GM18507 (cell line): Measurements from ENCODE around the gene RNF8.
A peak's percentile ranks its signal among the peaks of the same experiment; 100 is the strongest.
"Not testable (repeated sequence)": the region's sequence is repeated elsewhere in the genome, so short reads cannot be mapped to it uniquely, and the experiment has no call there.

ENCODE experiments used
- DNase-seq: peaks from one replicate; pipeline ENCODE4 v3.0.0; 2011; ENCODE audit warnings: low read depth; ENCODE audit not compliant: insufficient read length; ENCODE audit errors: extremely low spot score
- FAIRE-seq: peaks from 2 replicates; lab custom pipeline; 2011; peaks lifted over from hg19 to GRCh38; lab: Jason Lieb, UNC

RNF8 gene

GRCh38 chr6:37353761-37354525, at the start of gene RNF8:
TSS of gene RNF8 (plus strand) at chr6:37353983. CDS start at chr6:37354165, 182 bp downstream.
- DNase-seq (peak; percentile 99), FAIRE-seq (peak; percentile 93)

- no peak for DNase-seq
- no peak for FAIRE-seq
These were observed 49.0 kb upstream of the RNF8 start for GRCh38 chr6:37304766-37305165.

- FAIRE-seq: no peak
- DNase-seq: no peak
These were observed 47.9 kb upstream of the RNF8 start for GRCh38 chr6:37305841-37306425.

GRCh38 chr6:37306624-37307222, 47.1 kb upstream of the RNF8 start:
- DNase-seq (no peak), FAIRE-seq (no peak)

- FAIRE-seq, DNase-seq: not testable (repeated sequence)
These were observed 46.3 kb upstream of the RNF8 start for GRCh38 chr6:37307484-37307883.

GRCh38 chr6:37308069-37308815, 45.5 kb upstream of the RNF8 start:
- no peak for FAIRE-seq

GRCh38 chr6:37309046-37309445, 44.7 kb upstream of the RNF8 start:
- DNase-seq (no peak), FAIRE-seq (no peak)

More at GRCh38 chr6:37308069-37308815, 45.5 kb upstream of the RNF8 start:
- no peak for DNase-seq

GRCh38 chr6:37309692-37310091, 44.1 kb upstream of the RNF8 start:
- DNase-seq (no peak), FAIRE-seq (no peak)

GRCh38 chr6:37310966-37311365, 42.8 kb upstream of the RNF8 start:
- DNase-seq (no peak), FAIRE-seq (no peak)

- DNase-seq (no peak), FAIRE-seq (no peak)
These were observed 41.9 kb upstream of the RNF8 start for GRCh38 chr6:37311741-37312473.

GRCh38 chr6:37313723-37314486, 39.9 kb upstream of the RNF8 start:
- FAIRE-seq (no peak), DNase-seq (no peak)

GRCh38 chr6:37314487-37315156, 39.2 kb upstream of the RNF8 start:
- peak; percentile 69 for FAIRE-seq
- peak; percentile 22 for DNase-seq

- FAIRE-seq (no peak), DNase-seq (no peak)
These were observed 38.6 kb upstream of the RNF8 start for GRCh38 chr6:37315157-37315515.

- FAIRE-seq: no peak
- DNase-seq: no peak
These were observed 37.7 kb upstream of the RNF8 start for GRCh38 chr6:37316071-37316470.

- no peak for DNase-seq
These were observed 36.3 kb upstream of the RNF8 start for GRCh38 chr6:37317312-37318038.

GRCh38 chr6:37319156-37319555, 34.6 kb upstream of the RNF8 start:
- DNase-seq: no peak

More at GRCh38 chr6:37317312-37318038, 36.3 kb upstream of the RNF8 start:
- no peak for FAIRE-seq

GRCh38 chr6:37319856-37320480, 33.8 kb upstream of the RNF8 start:
- DNase-seq (no peak), FAIRE-seq (no peak)

More at GRCh38 chr6:37319156-37319555, 34.6 kb upstream of the RNF8 start:
- FAIRE-seq: no peak
